Measurements from ENCODE around the gene MEX3C.

Gene MEX3C

GRCh38 chr18:51197661-51198424, at the start of gene MEX3C:
TSS of gene MEX3C (minus strand) at chr18:51197681. CDS start at chr18:51197320, 361 bp downstream.
- Histone ChIP-seq H3K9me3 (ENCODE audit: low read length) (no peaks in the 10 kb centered on the region), H3K4me3 (ENCODE audit: low read length) (peak within 1 kb of the TSS; percentile 95), H3K4me1 (ENCODE audit: insufficient read depth, low read length) (peaks cover 16% of the 10 kb centered on the region), H2AFZ (ENCODE audit: low read depth, low read length) (peak within 1 kb of the TSS; percentile 31), H3K27me3 (ENCODE audit: insufficient read depth, low read length) (no peaks in the 10 kb centered on the region), H3K36me3 (ENCODE audit: insufficient read depth, low read length) (no peaks in the 10 kb centered on the region)

- H2AFZ ChIP-seq (ENCODE audit: low read depth, low read length): no peak overlapping the region
- H3K36me3 ChIP-seq (ENCODE audit: insufficient read depth, low read length): no peaks in the 10 kb centered on the region
- H3K4me3 ChIP-seq (ENCODE audit: low read length): no peak overlapping the region
- H3K27me3 ChIP-seq (ENCODE audit: insufficient read depth, low read length): no peaks in the 10 kb centered on the region
- H3K4me1 ChIP-seq (ENCODE audit: insufficient read depth, low read length): peaks cover 2% of the 10 kb centered on the region
- no peaks in the 10 kb centered on the region for H3K9me3 ChIP-seq (ENCODE audit: low read length)
Observed at GRCh38 chr18:51241226-51241625, 43.7 kb upstream of the MEX3C start.

- peaks cover 3% of the 10 kb centered on the region for H3K27me3 ChIP-seq (ENCODE audit: insufficient read depth, low read length)
- no peak overlapping the region for H3K4me3 ChIP-seq (ENCODE audit: low read length)
- no peaks in the 10 kb centered on the region for H3K9me3 ChIP-seq (ENCODE audit: low read length)
- peaks cover 3% of the 10 kb centered on the region for H3K4me1 ChIP-seq (ENCODE audit: insufficient read depth, low read length)
- H2AFZ ChIP-seq (ENCODE audit: low read depth, low read length): no peak overlapping the region
- H3K36me3 ChIP-seq (ENCODE audit: insufficient read depth, low read length): no peaks in the 10 kb centered on the region
Observed at GRCh38 chr18:51236225-51236624, 38.7 kb upstream of the MEX3C start.

GRCh38 chr18:51235009-51235789, 37.7 kb upstream of the MEX3C start:
- Histone ChIP-seq H3K36me3 (ENCODE audit: insufficient read depth, low read length) (no peaks in the 10 kb centered on the region), H3K4me1 (ENCODE audit: insufficient read depth, low read length) (peaks cover 3% of the 10 kb centered on the region), H3K4me3 (ENCODE audit: low read length) (no peak overlapping the region), H2AFZ (ENCODE audit: low read depth, low read length) (no peak overlapping the region), H3K27me3 (ENCODE audit: insufficient read depth, low read length) (peaks cover 3% of the 10 kb centered on the region), H3K9me3 (ENCODE audit: low read length) (no peaks in the 10 kb centered on the region)

- Histone ChIP-seq H3K27me3 (ENCODE audit: insufficient read depth, low read length) (peaks cover 3% of the 10 kb centered on the region), H3K4me3 (ENCODE audit: low read length) (no peak overlapping the region), H2AFZ (ENCODE audit: low read depth, low read length) (no peak overlapping the region), H3K36me3 (ENCODE audit: insufficient read depth, low read length) (no peaks in the 10 kb centered on the region), H3K9me3 (ENCODE audit: low read length) (no peaks in the 10 kb centered on the region), H3K4me1 (ENCODE audit: insufficient read depth, low read length) (peaks cover 3% of the 10 kb centered on the region)
Observed at GRCh38 chr18:51234117-51235008, 36.9 kb upstream of the MEX3C start.

GRCh38 chr18:51229328-51229727, 31.8 kb upstream of the MEX3C start:
- Histone ChIP-seq H3K4me3 (ENCODE audit: low read length) (no peak overlapping the region), H3K36me3 (ENCODE audit: insufficient read depth, low read length) (no peaks in the 10 kb centered on the region), H3K4me1 (ENCODE audit: insufficient read depth, low read length) (no peaks in the 10 kb centered on the region), H3K9me3 (ENCODE audit: low read length) (no peaks in the 10 kb centered on the region), H3K27me3 (ENCODE audit: insufficient read depth, low read length) (peaks cover 3% of the 10 kb centered on the region), H2AFZ (ENCODE audit: low read depth, low read length) (no peak overlapping the region)

GRCh38 chr18:51227660-51228059, 30.2 kb upstream of the MEX3C start:
- no peaks in the 10 kb centered on the region for H3K36me3 ChIP-seq (ENCODE audit: insufficient read depth, low read length)
- H2AFZ ChIP-seq (ENCODE audit: low read depth, low read length): no peak overlapping the region
- no peaks in the 10 kb centered on the region for H3K9me3 ChIP-seq (ENCODE audit: low read length)
- H3K4me3 ChIP-seq (ENCODE audit: low read length): no peak overlapping the region
- no peaks in the 10 kb centered on the region for H3K27me3 ChIP-seq (ENCODE audit: insufficient read depth, low read length)
- H3K4me1 ChIP-seq (ENCODE audit: insufficient read depth, low read length): no peaks in the 10 kb centered on the region

- Histone ChIP-seq H3K9me3 (ENCODE audit: low read length) (no peaks in the 10 kb centered on the region), H3K27me3 (ENCODE audit: insufficient read depth, low read length) (no peaks in the 10 kb centered on the region), H2AFZ (ENCODE audit: low read depth, low read length) (no peak overlapping the region), H3K4me3 (ENCODE audit: low read length) (no peak overlapping the region), H3K4me1 (ENCODE audit: insufficient read depth, low read length) (no peaks in the 10 kb centered on the region), H3K36me3 (ENCODE audit: insufficient read depth, low read length) (no peaks in the 10 kb centered on the region)
Observed at GRCh38 chr18:51226587-51227350, 29.3 kb upstream of the MEX3C start.

GRCh38 chr18:51226068-51226467, 28.6 kb upstream of the MEX3C start:
- Histone ChIP-seq H3K36me3 (ENCODE audit: insufficient read depth, low read length) (no peaks in the 10 kb centered on the region), H3K4me3 (ENCODE audit: low read length) (no peak overlapping the region), H3K9me3 (ENCODE audit: low read length) (no peaks in the 10 kb centered on the region), H2AFZ (ENCODE audit: low read depth, low read length) (no peak overlapping the region), H3K4me1 (ENCODE audit: insufficient read depth, low read length) (no peaks in the 10 kb centered on the region), H3K27me3 (ENCODE audit: insufficient read depth, low read length) (no peaks in the 10 kb centered on the region)

GRCh38 chr18:51212606-51213005, 15.1 kb upstream of the MEX3C start:
- no peaks in the 10 kb centered on the region for H3K36me3 ChIP-seq (ENCODE audit: insufficient read depth, low read length)

GRCh38 chr18:51211552-51211951, 14.1 kb upstream of the MEX3C start:
- Histone ChIP-seq H3K36me3 (ENCODE audit: insufficient read depth, low read length) (no peaks in the 10 kb centered on the region), H3K4me1 (ENCODE audit: insufficient read depth, low read length) (no peaks in the 10 kb centered on the region), H3K4me3 (ENCODE audit: low read length) (no peak overlapping the region), H3K27me3 (ENCODE audit: insufficient read depth, low read length) (no peaks in the 10 kb centered on the region), H2AFZ (ENCODE audit: low read depth, low read length) (no peak overlapping the region), H3K9me3 (ENCODE audit: low read length) (no peaks in the 10 kb centered on the region)

More at GRCh38 chr18:51212606-51213005, 15.1 kb upstream of the MEX3C start:
- H2AFZ ChIP-seq (ENCODE audit: low read depth, low read length): no peak overlapping the region
- H3K27me3 ChIP-seq (ENCODE audit: insufficient read depth, low read length): no peaks in the 10 kb centered on the region
- no peaks in the 10 kb centered on the region for H3K4me1 ChIP-seq (ENCODE audit: insufficient read depth, low read length)
- H3K9me3 ChIP-seq (ENCODE audit: low read length): no peaks in the 10 kb centered on the region
- no peak overlapping the region for H3K4me3 ChIP-seq (ENCODE audit: low read length)

Measured in neuron (in vitro differentiated cells).